ENCODE measurements around the gene KRTAP9-9. TPM values are rescaled to one million over a fixed set of nuclear protein-coding genes. Genes with fewer than 3 reads are reported as not detected.

Gene KRTAP9-9
- total RNA-seq, 2 donors from 2014 or later, result not detected

- H3K4me1 ChIP-seq, result no peaks in the 10 kb centered on the region
- no peaks in the 10 kb centered on the region for H3K27me3 ChIP-seq
- no peaks in the 10 kb centered on the region for H3K9me3 ChIP-seq
- TF ChIP-seq CTCF (IDR thresholded peaks at IDR 0.05), result no peak
- H3K4me3 ChIP-seq, result no peak overlapping the region
- DNase-seq (ENCODE audit: low spot score), result no peak
- H3K36me3 ChIP-seq, result no peaks in the 10 kb centered on the region
- H3K27ac ChIP-seq, result no peak overlapping the region
Observed at GRCh38 chr17:41254861-41255260, 323 bp upstream of the KRTAP9-9 start.

DNA sequence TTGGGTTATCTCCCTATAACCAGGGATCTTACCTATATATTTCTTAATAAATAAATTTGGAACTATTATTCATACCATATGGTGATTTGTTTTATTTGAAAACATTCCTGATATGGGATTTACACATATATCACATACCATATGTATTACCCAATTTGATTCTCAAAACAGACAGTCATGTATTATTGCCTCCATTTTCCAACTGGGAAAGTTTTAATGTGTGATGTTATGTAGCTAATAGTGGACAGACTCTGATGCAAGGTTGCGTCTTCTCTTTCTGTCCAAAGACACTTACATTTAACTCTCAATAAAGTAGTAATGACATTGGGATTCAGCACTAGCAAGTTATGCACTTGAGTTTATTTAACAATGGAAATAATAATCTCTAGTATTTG lies 1.1 kb downstream of the KRTAP9-9 start:
- Histone ChIP-seq H3K27me3 (no peaks in the 10 kb centered on the region), H3K27ac (no peak overlapping the region), H3K4me1 (no peaks in the 10 kb centered on the region), H3K9me3 (no peaks in the 10 kb centered on the region), H3K4me3 (no peak overlapping the region), H3K36me3 (no peaks in the 10 kb centered on the region)
- no peak for DNase-seq (ENCODE audit: low spot score)
- no peak for TF ChIP-seq CTCF (IDR thresholded peaks at IDR 0.05)

GRCh38 chr17:41258406-41258805 lies 3.2 kb downstream of the KRTAP9-9 start:
- no peaks in the 10 kb centered on the region for H3K9me3 ChIP-seq
- no peaks in the 10 kb centered on the region for H3K27me3 ChIP-seq
- H3K4me3 ChIP-seq, result no peak overlapping the region
- TF ChIP-seq CTCF (IDR thresholded peaks at IDR 0.05), result no peak
- no peaks in the 10 kb centered on the region for H3K4me1 ChIP-seq
- no peak for DNase-seq (ENCODE audit: low spot score)
- no peaks in the 10 kb centered on the region for H3K36me3 ChIP-seq
- no peak overlapping the region for H3K27ac ChIP-seq

GRCh38 chr17:41263212-41263611 lies 8.0 kb downstream of the KRTAP9-9 start:
- Histone ChIP-seq H3K4me1 (no peaks in the 10 kb centered on the region), H3K9me3 (no peaks in the 10 kb centered on the region), H3K36me3 (no peaks in the 10 kb centered on the region), H3K4me3 (no peak overlapping the region), H3K27me3 (no peaks in the 10 kb centered on the region), H3K27ac (no peak overlapping the region)
- no peak for DNase-seq (ENCODE audit: low spot score)
- no peak for TF ChIP-seq CTCF (IDR thresholded peaks at IDR 0.05)

DNA sequence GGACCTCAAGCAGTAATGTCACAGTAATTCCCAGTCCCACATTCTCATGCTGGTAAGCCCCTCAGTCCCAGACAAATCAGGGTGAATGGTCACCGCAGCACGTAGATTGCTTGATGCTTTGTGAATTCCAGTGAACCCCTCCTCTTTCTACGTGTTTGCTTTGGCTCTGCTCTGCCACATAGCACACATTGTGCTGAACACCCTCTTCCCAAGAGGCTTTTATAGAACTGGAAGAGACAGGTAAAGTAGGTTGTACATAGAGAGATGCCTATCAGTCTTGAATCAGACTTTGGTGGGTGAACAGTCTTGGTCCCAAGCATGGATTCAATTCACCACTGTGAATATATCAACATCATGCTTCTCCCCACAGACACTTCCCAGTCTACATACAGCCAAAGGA lies 9.4 kb downstream of the KRTAP9-9 start:
- Histone ChIP-seq H3K27ac (no peak overlapping the region), H3K4me3 (no peak overlapping the region), H3K9me3 (no peaks in the 10 kb centered on the region), H3K4me1 (no peaks in the 10 kb centered on the region), H3K27me3 (no peaks in the 10 kb centered on the region), H3K36me3 (no peaks in the 10 kb centered on the region)
- no peak for DNase-seq (ENCODE audit: low spot score)
- TF ChIP-seq CTCF (IDR thresholded peaks at IDR 0.05), result no peak

GRCh38 chr17:41265078-41265477 lies 9.9 kb downstream of the KRTAP9-9 start, which contains the start of gene KRTAP9-6:
KRTAP9-6 (plus strand) TSS chr17:41265378; CDS start chr17:41265378, 0 bp downstream.
- no peak for DNase-seq (ENCODE audit: low spot score)
- no peak within 1 kb of the TSS for H3K27ac ChIP-seq
- no peak for TF ChIP-seq CTCF (IDR thresholded peaks at IDR 0.05)
- H3K36me3 ChIP-seq, result no peaks in the 10 kb centered on the region
- no peaks in the 10 kb centered on the region for H3K4me1 ChIP-seq
- H3K27me3 ChIP-seq, result no peaks in the 10 kb centered on the region
- no peak within 1 kb of the TSS for H3K4me3 ChIP-seq
- no peaks in the 10 kb centered on the region for H3K9me3 ChIP-seq
